Thoracic aorta (tissue), 2 donors: ENCODE data around the gene INTS2. TPM values are rescaled to one million over a fixed set of nuclear protein-coding genes. Genes with fewer than 3 reads are reported as not detected.

Experiments used
- ATAC-seq: fragments of 150-250 bp; one replicate; pipeline ENCODE4 v1.8.0; 2017; ENCODE audit warnings: low read depth; ENCODE audit not compliant: insufficient number of reproducible peaks, low FRiP score
- DNase-seq: peaks from one replicate; pipeline ENCODE4 v3.0.0-alpha.2; 2020; ENCODE audit warnings: low spot score
- H3K27ac ChIP-seq, 2 donors: fragments of 200-600 bp; sonication (generic); 1 replicate in 1 of 2; 2 replicates in 1 of 2; pipeline ENCODE4 v1.5.1; 2016; ENCODE audit warnings: mild to moderate bottlenecking in 2 of 2, moderate library complexity in 2 of 2
- H3K27me3 ChIP-seq: fragments of 200-600 bp; sonication (generic); replicated peaks from 2 replicates; pipeline ENCODE4 v1.6.0; 2016; ENCODE audit warnings: mild to moderate bottlenecking; ENCODE audit not compliant: insufficient read depth
- H3K36me3 ChIP-seq: fragments of 200-600 bp; sonication (generic); one replicate; pipeline ENCODE4 v1.5.1; 2016
- H3K4me1 ChIP-seq, 2 donors: fragments of 200-600 bp; sonication (generic); 1 replicate in 1 of 2; 2 replicates in 1 of 2; pipeline versions ENCODE4 v1.5.1 to v1.6.0; 2016; ENCODE audit warnings: low read depth in 2 of 2, mild to moderate bottlenecking in 1 of 2; ENCODE audit not compliant: control insufficient read depth in 1 of 2
- H3K4me3 ChIP-seq: fragments of 200-600 bp; sonication (generic); 2 replicates; pipeline ENCODE4 v1.5.1; 2016; ENCODE audit warnings: mild to moderate bottlenecking
- H3K9me3 ChIP-seq: fragments of 200-600 bp; sonication (generic); 2 replicates; pipeline ENCODE4 v1.5.1; 2016
- total RNA-seq, 2 donors: library from RNA; depleted of rRNA; stranded (reverse); fragments of >200 nt; gene quantifications; one replicate each; pipeline versions ENCODE4 v1.1.0 to v1.2.3, GENCODE V29; 2016
- TF ChIP-seq, protein P1 (sequence below): fragments of 200-600 bp; sonication (generic); IDR thresholded peaks from one replicate; pipeline ENCODE4 v1.5.1; 2019; ENCODE audit warnings: antibody characterized with exemption

Gene INTS2, protein sequence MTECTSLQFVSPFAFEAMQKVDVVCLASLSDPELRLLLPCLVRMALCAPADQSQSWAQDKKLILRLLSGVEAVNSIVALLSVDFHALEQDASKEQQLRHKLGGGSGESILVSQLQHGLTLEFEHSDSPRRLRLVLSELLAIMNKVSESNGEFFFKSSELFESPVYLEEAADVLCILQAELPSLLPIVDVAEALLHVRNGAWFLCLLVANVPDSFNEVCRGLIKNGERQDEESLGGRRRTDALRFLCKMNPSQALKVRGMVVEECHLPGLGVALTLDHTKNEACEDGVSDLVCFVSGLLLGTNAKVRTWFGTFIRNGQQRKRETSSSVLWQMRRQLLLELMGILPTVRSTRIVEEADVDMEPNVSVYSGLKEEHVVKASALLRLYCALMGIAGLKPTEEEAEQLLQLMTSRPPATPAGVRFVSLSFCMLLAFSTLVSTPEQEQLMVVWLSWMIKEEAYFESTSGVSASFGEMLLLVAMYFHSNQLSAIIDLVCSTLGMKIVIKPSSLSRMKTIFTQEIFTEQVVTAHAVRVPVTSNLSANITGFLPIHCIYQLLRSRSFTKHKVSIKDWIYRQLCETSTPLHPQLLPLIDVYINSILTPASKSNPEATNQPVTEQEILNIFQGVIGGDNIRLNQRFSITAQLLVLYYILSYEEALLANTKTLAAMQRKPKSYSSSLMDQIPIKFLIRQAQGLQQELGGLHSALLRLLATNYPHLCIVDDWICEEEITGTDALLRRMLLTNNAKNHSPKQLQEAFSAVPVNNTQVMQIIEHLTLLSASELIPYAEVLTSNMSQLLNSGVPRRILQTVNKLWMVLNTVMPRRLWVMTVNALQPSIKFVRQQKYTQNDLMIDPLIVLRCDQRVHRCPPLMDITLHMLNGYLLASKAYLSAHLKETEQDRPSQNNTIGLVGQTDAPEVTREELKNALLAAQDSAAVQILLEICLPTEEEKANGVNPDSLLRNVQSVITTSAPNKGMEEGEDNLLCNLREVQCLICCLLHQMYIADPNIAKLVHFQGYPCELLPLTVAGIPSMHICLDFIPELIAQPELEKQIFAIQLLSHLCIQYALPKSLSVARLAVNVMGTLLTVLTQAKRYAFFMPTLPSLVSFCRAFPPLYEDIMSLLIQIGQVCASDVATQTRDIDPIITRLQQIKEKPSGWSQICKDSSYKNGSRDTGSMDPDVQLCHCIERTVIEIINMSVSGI
- 10 to 100 TPM; 13.8 to 19.8 TPM for total RNA-seq

GRCh38 chr17:61927208-61928100, at the start of gene INTS2:
TSS of gene INTS2 (minus strand) at chr17:61927982. CDS start at chr17:61926644, 1,338 bp downstream.
- H3K4me1 ChIP-seq = peaks cover 3 to 16% of the 10 kb centered on the region in 2 donors
- DNase-seq = peak; percentile 93
- ATAC-seq = peak; percentile 94
- H3K27me3 ChIP-seq = no peaks in the 10 kb centered on the region
- peak within 1 kb of the TSS; percentile 89 for H3K4me3 ChIP-seq
- H3K9me3 ChIP-seq = no peaks in the 10 kb centered on the region
- TF ChIP-seq, protein P1, sequence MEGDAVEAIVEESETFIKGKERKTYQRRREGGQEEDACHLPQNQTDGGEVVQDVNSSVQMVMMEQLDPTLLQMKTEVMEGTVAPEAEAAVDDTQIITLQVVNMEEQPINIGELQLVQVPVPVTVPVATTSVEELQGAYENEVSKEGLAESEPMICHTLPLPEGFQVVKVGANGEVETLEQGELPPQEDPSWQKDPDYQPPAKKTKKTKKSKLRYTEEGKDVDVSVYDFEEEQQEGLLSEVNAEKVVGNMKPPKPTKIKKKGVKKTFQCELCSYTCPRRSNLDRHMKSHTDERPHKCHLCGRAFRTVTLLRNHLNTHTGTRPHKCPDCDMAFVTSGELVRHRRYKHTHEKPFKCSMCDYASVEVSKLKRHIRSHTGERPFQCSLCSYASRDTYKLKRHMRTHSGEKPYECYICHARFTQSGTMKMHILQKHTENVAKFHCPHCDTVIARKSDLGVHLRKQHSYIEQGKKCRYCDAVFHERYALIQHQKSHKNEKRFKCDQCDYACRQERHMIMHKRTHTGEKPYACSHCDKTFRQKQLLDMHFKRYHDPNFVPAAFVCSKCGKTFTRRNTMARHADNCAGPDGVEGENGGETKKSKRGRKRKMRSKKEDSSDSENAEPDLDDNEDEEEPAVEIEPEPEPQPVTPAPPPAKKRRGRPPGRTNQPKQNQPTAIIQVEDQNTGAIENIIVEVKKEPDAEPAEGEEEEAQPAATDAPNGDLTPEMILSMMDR = no peak
- H3K27ac ChIP-seq = peak within 1 kb of the TSS; percentile 84 to 93
- H3K36me3 ChIP-seq = no peaks in the 10 kb centered on the region

GRCh38 chr17:61974115-61974514, 46.3 kb upstream of the INTS2 start:
- H3K36me3 ChIP-seq = peaks cover 11% of the 10 kb centered on the region
- DNase-seq = no peak

DNA sequence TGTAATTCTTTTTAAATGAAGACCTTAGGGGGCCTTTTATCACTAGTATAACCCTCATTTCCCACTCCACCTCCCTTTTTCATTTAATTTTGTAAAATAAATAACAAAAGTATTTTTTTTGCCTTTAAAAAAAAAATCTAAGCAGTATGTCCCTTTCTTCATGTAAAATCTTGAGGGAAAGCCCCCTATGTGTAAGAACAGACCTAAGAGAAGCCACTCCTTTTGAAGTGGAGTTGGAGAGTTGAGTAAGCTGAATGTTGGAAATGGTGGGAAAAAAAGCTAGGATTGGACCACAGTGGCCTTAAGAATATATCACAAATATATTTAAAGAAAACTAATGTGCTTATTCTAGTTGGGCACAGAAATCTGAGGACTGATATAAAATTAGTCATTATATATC, 44.5 kb upstream of the INTS2 start:
- H3K36me3 ChIP-seq = peaks cover 26% of the 10 kb centered on the region
- no peak overlapping the region for H3K27ac ChIP-seq
- H3K4me3 ChIP-seq = no peak overlapping the region
- no peak for DNase-seq
- no peaks in the 10 kb centered on the region for H3K27me3 ChIP-seq
- TF ChIP-seq, protein P1 = no peak
- no peaks in the 10 kb centered on the region for H3K9me3 ChIP-seq
- no peaks in the 10 kb centered on the region for H3K4me1 ChIP-seq
- ATAC-seq = no peak

More at GRCh38 chr17:61974115-61974514, 46.3 kb upstream of the INTS2 start:
- no peak for ATAC-seq
- TF ChIP-seq, protein P1 = no peak
- H3K27me3 ChIP-seq = no peaks in the 10 kb centered on the region
- peaks cover 0 to 9% of the 10 kb centered on the region in 2 donors for H3K4me1 ChIP-seq
- no peak overlapping the region for H3K4me3 ChIP-seq
- no peak overlapping the region for H3K27ac ChIP-seq
- H3K9me3 ChIP-seq = no peaks in the 10 kb centered on the region

- H3K9me3 ChIP-seq = no peaks in the 10 kb centered on the region
- no peaks in the 10 kb centered on the region for H3K4me1 ChIP-seq
- H3K4me3 ChIP-seq = no peak overlapping the region
- no peak overlapping the region for H3K27ac ChIP-seq
- H3K27me3 ChIP-seq = no peaks in the 10 kb centered on the region
- TF ChIP-seq, protein P1 = no peak
- DNase-seq (no peak), ATAC-seq (no peak)
- peaks cover 28% of the 10 kb centered on the region for H3K36me3 ChIP-seq
Observed at GRCh38 chr17:61970030-61970429, 42.2 kb upstream of the INTS2 start.
